Kidney (tissue), 14 donors: ENCODE measurements around the gene PAX5. TPM values are rescaled to one million over a fixed set of nuclear protein-coding genes. Genes with fewer than 3 reads are reported as not detected.
A peak's percentile ranks its signal among the peaks of the same experiment; 100 is the strongest.

Experiments used
- DNase-seq, 5 donors: peaks; one replicate each; pipeline ENCODE4 v3.0.0-alpha.2; 2013 to 2020
- FAIRE-seq: peaks from 2 replicates; lab custom pipeline; 2012; peaks lifted over from hg19 to GRCh38; lab: Jason Lieb, UNC
- H3K27ac ChIP-seq, 2 donors: one replicate each; pipeline ENCODE4 v1.7.0; 2013; ENCODE audit warnings: low read depth in 2 of 2, low read length in 2 of 2, inconsistent platforms in 1 of 2
- H3K27me3 ChIP-seq: one replicate; pipeline ENCODE4 v1.7.1; 2013; ENCODE audit warnings: low read length, inconsistent platforms; ENCODE audit not compliant: control insufficient read depth, insufficient read depth
- H3K36me3 ChIP-seq, 3 donors: one replicate each; pipeline versions ENCODE4 v1.7.0 to v1.7.1; 2013; ENCODE audit warnings: low read length in 3 of 3, control low read depth in 1 of 3, inconsistent platforms in 1 of 3; ENCODE audit not compliant: insufficient read depth in 3 of 3, control insufficient read depth in 2 of 3
- H3K4me1 ChIP-seq, 3 donors: one replicate each; pipeline versions ENCODE4 v1.7.0 to v1.7.1; 2013; ENCODE audit warnings: low read length in 3 of 3, inconsistent platforms in 1 of 3, low read depth in 1 of 3; ENCODE audit not compliant: control insufficient read depth in 2 of 3, insufficient read depth in 2 of 3
- H3K4me3 ChIP-seq, 3 donors: one replicate each; pipeline versions ENCODE4 v1.7.0 to v1.8.1; 2013; ENCODE audit warnings: low read length in 3 of 3, control low read depth in 1 of 3, inconsistent platforms in 1 of 3
- H3K9ac ChIP-seq, 3 donors: one replicate each; pipeline versions ENCODE4 v1.7.0 to v1.7.1; 2013; ENCODE audit warnings: low read length in 3 of 3, control low read depth in 1 of 3, inconsistent platforms in 1 of 3
- H3K9me3 ChIP-seq, 3 donors: one replicate each; pipeline versions ENCODE4 v1.7.0 to v1.7.1; 2013; ENCODE audit warnings: low read length in 3 of 3, control low read depth in 1 of 3, inconsistent platforms in 1 of 3; ENCODE audit not compliant: control insufficient read depth in 2 of 3, insufficient read depth in 1 of 3
- CTCF ChIP-seq: IDR thresholded peaks from 3 replicates; pipeline ENCODE4 v1.5.1; 2012; ENCODE audit warnings: mild to moderate bottlenecking, moderate library complexity, borderline replicate concordance; ENCODE audit not compliant: insufficient read depth; ENCODE audit errors: extremely low read depth
- intact Hi-C: fragments of 100-400 bp; cut with DNase I; formaldehyde crosslinking; loops from one replicate; pipeline ENCODE4 v1.11.1; 2022
- polyA plus RNA-seq: library from polyadenylated mRNA; stranded (reverse); fragments of 350-450 nt; fragmentation: Illumina TruSeq; extraction: RNeasy Lipid Tissue Mini Kit (QIAGEN cat#74804); gene quantifications from one replicate; pipeline ENCODE4 v1.2.3, GENCODE V29; 2014; ENCODE audit warnings: low read depth, low replicate concordance; ENCODE audit not compliant: insufficient read depth
- total RNA-seq: library from RNA; stranded (reverse); fragmentation: NEBNext Ultra II Directional; extraction: Animal tissue kit (Norgen Biotek cat#: 25700); gene quantifications from one replicate; pipeline ENCODE4 v1.2.1, GENCODE V29; 2021
- donor health status: control.
- donor health status: control.
- donor health status: control.
- donor health status: control.
- donor health status: control.
- donor health status: DM: yes; HTN: yes; CAD: no.
- donor health status: Normal renal cell carcinoma (clear cell type).

Gene PAX5
- total and polyA plus RNA-seq, 2 donors from 2014 or later = 2.7 TPM; not detected in 1

- Histone ChIP-seq H3K9ac (no peak overlapping the region), H3K4me1 (peaks cover 0 to 7% (median 0%) of the 10 kb centered on the region in 3 donors), H3K36me3 (no peaks in the 10 kb centered on the region), H3K27ac (no peak overlapping the region), H3K9me3 (peaks cover 0 to 4% (median 0%) of the 10 kb centered on the region in 3 donors), H3K4me3 (no peak overlapping the region), H3K27me3 (peaks cover 50% of the 10 kb centered on the region)
- no peak for TF ChIP-seq CTCF
- no peak for DNase-seq
- intact Hi-C loops = no loop called here
- FAIRE-seq = no peak
These were observed 6.5 kb upstream of the PAX5 start for GRCh38 chr9:37040508-37041127.

GRCh38 chr9:37038943-37039464, 4.9 kb upstream of the PAX5 start:
- intact Hi-C loops = no loop called here
- Histone ChIP-seq H3K27me3 (peaks cover 55% of the 10 kb centered on the region), H3K9ac (no peak overlapping the region), H3K9me3 (peaks cover 0 to 4% (median 0%) of the 10 kb centered on the region in 3 donors), H3K27ac (no peak overlapping the region), H3K4me3 (no peak overlapping the region), H3K36me3 (no peaks in the 10 kb centered on the region), H3K4me1 (peaks cover 0 to 7% (median 0%) of the 10 kb centered on the region in 3 donors)
- FAIRE-seq = no peak
- no peak for TF ChIP-seq CTCF
- peak in 1 of 5 donors; percentile 20 for DNase-seq

GRCh38 chr9:37038302-37038942, 4.4 kb upstream of the PAX5 start:
- peaks cover 0 to 7% (median 0%) of the 10 kb centered on the region in 3 donors for H3K4me1 ChIP-seq
- H3K27ac ChIP-seq = no peak overlapping the region
- H3K4me3 ChIP-seq = no peak overlapping the region
- H3K9ac ChIP-seq = no peak overlapping the region
- H3K27me3 ChIP-seq = peaks cover 59% of the 10 kb centered on the region
- TF ChIP-seq CTCF = no peak
- intact Hi-C loops = no loop called here
- FAIRE-seq (no peak), DNase-seq (peak in 2 of 5 donors; percentile 19 to 49)
- H3K9me3 ChIP-seq = peaks cover 0 to 4% (median 0%) of the 10 kb centered on the region in 3 donors
- no peaks in the 10 kb centered on the region for H3K36me3 ChIP-seq
